Panc1 (cell line): ENCODE measurements around the gene TNFRSF1B.

ENCODE experiments used
- CTCF ChIP-seq: fragments of 450-650 bp; IDR thresholded peaks from 2 replicates; pipeline ENCODE4 v1.5.1; 2017; ENCODE audit warnings: mild to moderate bottlenecking
- POLR2AphosphoS5 ChIP-seq: IDR thresholded peaks from 2 replicates; pipeline ENCODE4 v1.6.1; 2012; ENCODE audit warnings: mild to moderate bottlenecking, low read depth, low read length, moderate library complexity

- no peak for TF ChIP-seq POLR2AphosphoS5
- TF ChIP-seq CTCF = no peak
These were observed 24.5 kb upstream of the TNFRSF1B start for GRCh38 chr1:12142141-12142823.
